Liver (tissue), 3 donors: ENCODE results near the gene LMNB1.

Experiments
- JUND ChIP-seq, 2 donors: IDR thresholded peaks; 2 replicates each; pipeline ENCODE4 v1.6.1; 2016; ENCODE audit warnings: antibody characterized with exemption in 2 of 2
- SP1 ChIP-seq: IDR thresholded peaks from 2 replicates; pipeline ENCODE4 v1.6.1; 2018; ENCODE audit warnings: antibody characterized with exemption, mild to moderate bottlenecking
- TF ChIP-seq, protein P1 (sequence below): IDR thresholded peaks from 2 replicates; pipeline ENCODE4 v1.6.1; 2016; ENCODE audit warnings: antibody characterized with exemption
- TF ChIP-seq, protein P2 (sequence below): fragments of 150-350 bp; IDR thresholded peaks from 2 replicates; pipeline ENCODE4 v1.5.1; 2017; ENCODE audit warnings: improper control_type of control experiment, low read depth, low read length; ENCODE audit not compliant: missing input control
- donor health status: healthy.
- donor health status: healthy.

DNA sequence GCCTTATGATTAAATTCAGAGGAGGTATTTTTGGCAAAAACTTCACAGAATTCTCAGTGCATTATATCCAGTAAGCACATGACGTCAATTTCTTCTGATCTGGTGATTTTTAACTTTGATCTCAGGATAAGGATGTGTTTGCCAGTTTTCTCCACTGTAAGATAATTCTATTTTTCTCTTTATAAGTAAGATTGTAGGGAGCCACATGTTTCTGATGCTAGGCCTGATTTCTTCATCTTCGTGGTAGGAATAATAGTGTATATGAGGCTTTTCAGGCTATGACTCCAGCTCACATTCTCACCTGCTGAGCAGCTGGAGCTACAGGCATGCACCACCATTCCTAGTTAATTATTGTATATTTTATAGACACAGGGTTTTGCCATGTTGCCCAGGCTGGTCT, 32.1 kb upstream of the LMNB1 start:
- TF ChIP-seq, protein P1, sequence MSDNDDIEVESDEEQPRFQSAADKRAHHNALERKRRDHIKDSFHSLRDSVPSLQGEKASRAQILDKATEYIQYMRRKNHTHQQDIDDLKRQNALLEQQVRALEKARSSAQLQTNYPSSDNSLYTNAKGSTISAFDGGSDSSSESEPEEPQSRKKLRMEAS: no peak
- TF ChIP-seq, protein P2, sequence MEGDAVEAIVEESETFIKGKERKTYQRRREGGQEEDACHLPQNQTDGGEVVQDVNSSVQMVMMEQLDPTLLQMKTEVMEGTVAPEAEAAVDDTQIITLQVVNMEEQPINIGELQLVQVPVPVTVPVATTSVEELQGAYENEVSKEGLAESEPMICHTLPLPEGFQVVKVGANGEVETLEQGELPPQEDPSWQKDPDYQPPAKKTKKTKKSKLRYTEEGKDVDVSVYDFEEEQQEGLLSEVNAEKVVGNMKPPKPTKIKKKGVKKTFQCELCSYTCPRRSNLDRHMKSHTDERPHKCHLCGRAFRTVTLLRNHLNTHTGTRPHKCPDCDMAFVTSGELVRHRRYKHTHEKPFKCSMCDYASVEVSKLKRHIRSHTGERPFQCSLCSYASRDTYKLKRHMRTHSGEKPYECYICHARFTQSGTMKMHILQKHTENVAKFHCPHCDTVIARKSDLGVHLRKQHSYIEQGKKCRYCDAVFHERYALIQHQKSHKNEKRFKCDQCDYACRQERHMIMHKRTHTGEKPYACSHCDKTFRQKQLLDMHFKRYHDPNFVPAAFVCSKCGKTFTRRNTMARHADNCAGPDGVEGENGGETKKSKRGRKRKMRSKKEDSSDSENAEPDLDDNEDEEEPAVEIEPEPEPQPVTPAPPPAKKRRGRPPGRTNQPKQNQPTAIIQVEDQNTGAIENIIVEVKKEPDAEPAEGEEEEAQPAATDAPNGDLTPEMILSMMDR: no peak
- TF ChIP-seq SP1 (no peak), JUND (IDR thresholded peaks at IDR 0.05) (no peak)
